Retinal pigment epithelial cell (primary cell): ENCODE data around the gene FOXP1.

Experiments
- DNase-seq: peaks from one replicate; pipeline ENCODE4 v3.0.0-alpha.2; 2010; ENCODE audit warnings: low read depth
- H3K4me3 ChIP-seq: 2 replicates; pipeline ENCODE4 v1.5.1; 2011; ENCODE audit warnings: mild to moderate bottlenecking, low read length, control low read depth, moderate library complexity
- TF ChIP-seq, protein P1 (sequence below): conservative IDR thresholded peaks from 2 replicates; pipeline ENCODE4 v1.5.1; 2011; ENCODE audit warnings: low read depth, low read length, control low read depth, inconsistent platforms

FOXP1 gene

DNA sequence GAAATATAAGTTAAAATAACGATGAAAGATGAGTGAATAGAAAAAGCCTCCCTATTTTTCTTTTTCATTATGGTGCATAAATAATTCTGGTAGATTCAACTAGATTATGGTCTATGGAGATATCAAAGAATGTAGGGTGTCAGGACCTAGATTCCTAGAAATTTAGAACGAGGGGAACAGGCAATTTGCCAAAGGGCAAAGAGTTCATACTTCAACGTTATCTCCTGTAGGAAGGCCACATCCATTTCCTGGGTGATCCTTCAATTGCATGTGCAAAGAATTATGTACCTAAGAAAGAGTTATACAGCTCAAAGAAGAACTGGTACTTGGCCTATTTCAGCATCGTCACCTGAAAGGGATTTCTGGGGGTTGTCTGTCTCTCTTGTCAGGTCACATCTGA, 351.8 kb downstream of the FOXP1 start:
- no peak overlapping the region for H3K4me3 ChIP-seq
- TF ChIP-seq, protein P1, sequence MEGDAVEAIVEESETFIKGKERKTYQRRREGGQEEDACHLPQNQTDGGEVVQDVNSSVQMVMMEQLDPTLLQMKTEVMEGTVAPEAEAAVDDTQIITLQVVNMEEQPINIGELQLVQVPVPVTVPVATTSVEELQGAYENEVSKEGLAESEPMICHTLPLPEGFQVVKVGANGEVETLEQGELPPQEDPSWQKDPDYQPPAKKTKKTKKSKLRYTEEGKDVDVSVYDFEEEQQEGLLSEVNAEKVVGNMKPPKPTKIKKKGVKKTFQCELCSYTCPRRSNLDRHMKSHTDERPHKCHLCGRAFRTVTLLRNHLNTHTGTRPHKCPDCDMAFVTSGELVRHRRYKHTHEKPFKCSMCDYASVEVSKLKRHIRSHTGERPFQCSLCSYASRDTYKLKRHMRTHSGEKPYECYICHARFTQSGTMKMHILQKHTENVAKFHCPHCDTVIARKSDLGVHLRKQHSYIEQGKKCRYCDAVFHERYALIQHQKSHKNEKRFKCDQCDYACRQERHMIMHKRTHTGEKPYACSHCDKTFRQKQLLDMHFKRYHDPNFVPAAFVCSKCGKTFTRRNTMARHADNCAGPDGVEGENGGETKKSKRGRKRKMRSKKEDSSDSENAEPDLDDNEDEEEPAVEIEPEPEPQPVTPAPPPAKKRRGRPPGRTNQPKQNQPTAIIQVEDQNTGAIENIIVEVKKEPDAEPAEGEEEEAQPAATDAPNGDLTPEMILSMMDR = no peak
- DNase-seq = no peak

DNA sequence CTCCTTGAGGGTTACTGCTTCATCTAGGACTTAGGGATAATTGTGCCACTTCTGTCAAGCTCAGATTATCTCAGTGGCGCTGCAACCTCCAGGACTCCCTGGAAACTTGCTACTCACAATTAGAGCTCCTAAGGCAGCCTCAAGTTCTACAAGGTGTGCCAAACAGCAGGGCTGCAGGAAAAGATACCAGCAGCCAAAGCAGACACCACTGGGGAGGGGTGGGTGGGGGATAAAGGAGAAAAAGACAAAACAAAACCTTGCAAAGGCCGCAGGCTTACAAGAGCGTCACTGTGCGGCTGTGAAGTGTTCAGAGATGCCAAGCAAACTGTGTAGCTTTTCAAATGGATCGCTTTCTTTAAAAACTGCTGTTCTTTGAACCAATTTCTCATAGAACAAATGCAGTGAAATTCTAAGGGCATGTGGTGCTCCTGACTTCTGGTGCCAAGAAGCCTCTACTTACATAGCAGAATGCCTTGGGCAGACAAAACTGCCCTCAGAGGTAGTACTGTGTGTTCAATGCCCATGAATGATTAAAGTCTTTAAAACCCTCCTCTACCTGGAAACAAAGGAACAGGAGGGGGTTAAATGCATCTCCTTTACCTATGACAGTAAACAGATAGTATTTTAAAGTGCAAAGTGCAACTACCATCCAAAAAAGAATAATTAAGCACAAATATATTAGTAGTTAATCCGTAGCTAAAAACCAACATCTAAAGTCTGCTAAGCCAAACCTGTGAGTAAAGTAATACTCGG, 353.4 kb downstream of the FOXP1 start:
- no peak for DNase-seq
- H3K4me3 ChIP-seq = no peak overlapping the region

DNA sequence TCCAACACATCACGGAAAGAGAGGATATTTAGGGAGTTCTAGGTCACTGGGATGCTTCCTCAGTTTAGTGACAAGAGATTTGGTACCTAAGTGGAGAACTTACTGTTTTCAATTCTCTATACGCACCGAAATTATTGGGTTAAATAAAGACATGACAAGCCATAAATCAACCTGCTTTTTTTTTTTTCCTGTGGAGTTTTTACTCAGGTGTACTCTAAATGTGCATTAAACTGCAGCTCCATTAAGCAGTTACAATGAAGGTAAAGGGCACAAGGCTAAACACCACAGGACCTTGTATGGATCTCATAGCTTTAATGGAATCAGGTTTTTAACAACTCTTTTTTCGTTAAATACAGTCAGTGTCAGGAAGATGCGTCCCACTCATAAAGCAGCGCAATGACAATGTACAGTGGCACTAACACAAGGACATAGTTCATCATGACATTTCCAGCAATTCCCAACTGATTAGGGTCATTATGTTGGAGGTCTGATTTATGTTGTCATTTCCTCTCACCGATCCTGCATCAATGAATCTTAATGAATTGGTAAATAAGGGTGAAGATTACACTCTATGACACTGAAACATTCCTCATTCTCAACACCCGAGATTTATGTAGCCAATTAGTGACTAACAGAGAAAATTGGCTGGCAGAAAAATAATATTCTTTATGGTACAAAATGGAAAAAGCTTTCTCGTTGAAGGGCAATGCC, 355.2 kb downstream of the FOXP1 start:
- no peak overlapping the region for H3K4me3 ChIP-seq
- no peak for DNase-seq
- TF ChIP-seq, protein P1 = no peak

More for the DNA sequence above, 353.4 kb downstream of the FOXP1 start:
- TF ChIP-seq, protein P1 = no peak

DNA sequence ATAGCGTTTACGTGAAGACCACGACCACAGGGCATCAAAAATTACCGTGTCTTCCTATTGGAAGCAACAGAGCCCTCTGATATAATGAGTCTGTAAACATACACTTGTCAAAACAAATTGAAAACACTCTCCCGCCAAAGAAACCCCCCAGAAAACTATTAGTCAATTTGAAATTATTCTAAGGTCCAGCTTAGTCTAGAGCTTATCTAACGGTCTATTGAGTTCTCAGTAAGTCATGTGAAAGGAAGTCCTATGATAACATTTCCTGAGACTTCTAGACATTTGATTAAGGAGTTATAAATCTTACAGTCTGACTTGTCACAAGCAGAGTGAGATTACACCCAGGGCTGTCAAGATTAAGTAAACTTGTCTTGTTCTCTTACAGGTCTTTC, 356.3 kb downstream of the FOXP1 start:
- DNase-seq = no peak
- H3K4me3 ChIP-seq = no peak overlapping the region
- TF ChIP-seq, protein P1 = no peak

DNA sequence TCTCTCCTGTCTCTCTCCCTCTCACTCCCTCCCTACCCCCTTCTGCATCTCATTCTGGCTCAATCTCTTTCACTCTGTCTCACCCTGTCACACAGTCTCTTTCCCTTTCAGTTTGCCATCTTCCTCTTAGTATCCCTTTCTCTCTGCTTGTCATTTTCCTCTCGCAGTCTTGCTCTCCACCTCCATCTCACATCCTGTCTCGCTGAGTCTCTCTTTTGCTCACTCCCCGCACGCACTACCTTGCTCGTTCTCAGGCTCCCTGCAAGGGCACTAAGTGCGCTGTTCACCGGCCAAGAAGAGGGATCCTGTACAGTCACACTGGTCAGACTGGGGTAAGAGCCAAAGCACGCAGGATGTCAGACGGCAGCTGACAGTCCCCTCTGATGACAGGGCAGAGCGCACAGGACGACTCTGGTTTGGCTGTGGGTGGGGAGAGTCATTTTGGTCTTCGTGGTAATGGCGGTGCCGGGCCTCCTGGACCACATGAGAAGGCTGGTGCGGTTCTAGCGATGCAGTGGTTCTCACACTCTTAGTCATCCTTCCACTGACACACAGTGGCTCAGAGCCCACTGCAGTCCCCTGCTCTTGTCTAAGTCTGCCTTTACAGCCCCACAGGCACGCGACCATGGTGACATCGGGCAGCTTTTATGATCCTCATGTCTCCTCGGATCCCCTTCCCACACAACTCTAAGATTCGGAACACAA, 356.8 kb downstream of the FOXP1 start:
- TF ChIP-seq, protein P1 = no peak
- DNase-seq = no peak
- H3K4me3 ChIP-seq = no peak overlapping the region

DNA sequence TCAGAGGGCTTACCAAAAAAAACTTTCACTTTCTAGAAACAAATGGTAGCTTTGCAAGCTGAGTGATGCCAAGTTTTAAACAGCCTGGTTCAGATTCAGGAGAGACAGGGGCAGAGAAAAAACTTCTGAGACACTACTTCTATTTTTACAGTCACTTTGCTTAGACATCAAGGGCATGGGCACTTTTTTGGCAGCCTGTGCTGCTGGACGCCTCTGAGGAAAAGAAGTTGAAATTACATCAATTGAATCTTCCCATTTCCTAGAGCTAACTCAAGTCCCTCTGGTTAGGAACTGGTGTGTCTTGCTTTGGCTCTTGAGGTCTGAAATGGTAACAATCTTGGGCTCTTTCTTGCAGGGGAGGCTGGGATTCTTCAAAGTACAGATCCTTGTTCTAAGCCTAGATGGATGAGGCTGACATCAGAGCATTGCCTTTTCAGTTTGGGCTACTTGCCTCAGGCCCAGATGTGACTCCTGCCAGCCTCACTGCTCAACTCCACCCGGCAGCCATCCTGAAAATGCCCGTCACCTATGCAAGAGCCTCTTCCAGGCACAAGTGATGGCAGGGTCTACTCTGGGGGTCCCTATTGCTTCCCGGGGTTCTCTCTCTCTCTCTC, 357.5 kb downstream of the FOXP1 start:
- DNase-seq = no peak
- no peak overlapping the region for H3K4me3 ChIP-seq
- TF ChIP-seq, protein P1 = no peak
